Ovary (tissue), 9 donors: Measurements from ENCODE around the gene EFNA3. TPM values are rescaled to one million over a fixed set of nuclear protein-coding genes. Genes with fewer than 3 reads are reported as not detected.
A peak's percentile ranks its signal among the peaks of the same experiment; 100 is the strongest.

Source experiments
- DNase-seq, 5 donors: peaks; one replicate each; pipeline ENCODE4 v3.0.0-alpha.2; 2019 to 2020
- H3K27ac ChIP-seq, 2 donors: fragments of 200-600 bp; one replicate each; pipeline versions ENCODE4 v1.5.1 to v1.8.0; 2019 to 2022
- H3K27me3 ChIP-seq: fragments of 200-600 bp; one replicate; pipeline ENCODE4 v1.8.0; 2022
- H3K36me3 ChIP-seq: fragments of 200-600 bp; sonication (generic); one replicate; pipeline ENCODE4 v1.5.1; 2019
- H3K4me1 ChIP-seq: one replicate; pipeline ENCODE4 v1.8.1; 2013; ENCODE audit warnings: mild to moderate bottlenecking, moderate library complexity; ENCODE audit not compliant: insufficient read depth
- H3K4me3 ChIP-seq: fragments of 200-600 bp; sonication (generic); one replicate; pipeline ENCODE4 v1.5.1; 2017
- H3K9me3 ChIP-seq, 2 donors: fragments of 200-600 bp in 1 of 2; sonication (generic) in 1 of 2; one replicate each; pipeline versions ENCODE4 v1.5.1 to v1.8.1; 2013 to 2019; ENCODE audit warnings: mild to moderate bottlenecking in 1 of 2, moderate library complexity in 1 of 2
- EP300 ChIP-seq: sonication (generic); formaldehyde crosslinking; IDR thresholded peaks from one replicate; pipeline ENCODE4 v1.6.1; 2017; ENCODE audit warnings: antibody characterized with exemption
- POLR2A ChIP-seq: fragments of 450-650 bp; IDR thresholded peaks from one replicate; pipeline ENCODE4 v1.6.1; 2017; ENCODE audit warnings: antibody characterized with exemption, mild to moderate bottlenecking, moderate library complexity
- WGBS, 3 donors: extraction: QIAGEN DNeasy Blood & Tissue Kit in 1 of 3; methylation state at CpG; one replicate each; pipeline versions ENCODE4 v1.1.5 to v1.1.7; 2013 to 2017; 5-methylcytosine and 5-hydroxymethylcytosine counted together
- intact Hi-C, 4 donors: fragments of 100-400 bp; cut with DNase I; formaldehyde crosslinking; loops; one replicate each; pipeline versions ENCODE4 v1.11.0 to v1.15.1; 2022 to 2023
- polyA plus RNA-seq, 2 donors: library from polyadenylated mRNA; stranded (reverse); fragments of 200-250 nt in 1 of 2; fragments of 350-450 nt in 1 of 2; fragmentation: Illumina TruSeq in 1 of 2; extraction: RNeasy Lipid Tissue Mini Kit (QIAGEN cat#74804) in 1 of 2; gene quantifications; one replicate each; pipeline ENCODE4 v1.2.3, GENCODE V29; 2013 to 2014
- total RNA-seq, 7 donors: library from RNA; depleted of rRNA in 2 of 7; stranded (reverse); fragments of >200 nt in 2 of 7; fragmentation: NEBNext Ultra II Directional in 3 of 7; extraction: Animal tissue kit (Norgen Biotek cat#: 25700) in 3 of 7; gene quantifications; one replicate each; pipeline versions ENCODE4 v1.1.0 to v1.2.4, GENCODE V29; 2016 to 2023
- TF ChIP-seq, protein P1 (sequence below), 3 donors: fragments of 450-650 bp in 2 of 3; fragments of 200-600 bp in 1 of 3; IDR thresholded peaks; one replicate each; pipeline versions ENCODE4 v1.5.1 to v1.8.0; 2016 to 2022; ENCODE audit warnings: antibody characterized with exemption in 3 of 3, mild to moderate bottlenecking in 1 of 3
- donor health status: DM: no; HTN: no; CAD: no; lungs with moderate emphysema.
- donor health status: DM: no; HTN: no; CAD: no.
- donor health status: Bipolar disorder and iron deficiency.
- donor health status: DM: yes; HTN: yes; CAD: no.
- donor health status: DM: no; HTN: no; CAD: no.
- donor health status: DM: yes; HTN: yes; CAD: no.

The EFNA3 gene
- total and polyA plus RNA-seq, 9 donors = 1.3 to 3.7 (median 2.1) TPM

DNA sequence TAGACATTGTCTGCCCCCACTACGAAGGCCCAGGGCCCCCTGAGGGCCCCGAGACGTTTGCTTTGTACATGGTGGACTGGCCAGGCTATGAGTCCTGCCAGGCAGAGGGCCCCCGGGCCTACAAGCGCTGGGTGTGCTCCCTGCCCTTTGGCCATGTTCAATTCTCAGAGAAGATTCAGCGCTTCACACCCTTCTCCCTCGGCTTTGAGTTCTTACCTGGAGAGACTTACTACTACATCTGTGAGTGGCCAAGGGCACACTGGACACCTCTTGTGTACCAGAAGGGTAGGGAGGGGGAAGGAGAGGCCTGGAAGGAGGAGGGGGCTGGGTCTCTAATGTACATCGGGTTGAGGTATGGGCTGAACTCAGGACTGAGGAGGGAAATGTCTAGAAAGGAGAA, 11.9 kb upstream of the EFNA3 start:
- intact Hi-C loops = loop anchor here in 1 of 4 donors (10.0 kb wide), 1 partner anchor 282 kb away; no protein-coding TSS in a partner anchor
- H3K4me1 ChIP-seq = peaks cover 8% of the 10 kb centered on the region

DNA sequence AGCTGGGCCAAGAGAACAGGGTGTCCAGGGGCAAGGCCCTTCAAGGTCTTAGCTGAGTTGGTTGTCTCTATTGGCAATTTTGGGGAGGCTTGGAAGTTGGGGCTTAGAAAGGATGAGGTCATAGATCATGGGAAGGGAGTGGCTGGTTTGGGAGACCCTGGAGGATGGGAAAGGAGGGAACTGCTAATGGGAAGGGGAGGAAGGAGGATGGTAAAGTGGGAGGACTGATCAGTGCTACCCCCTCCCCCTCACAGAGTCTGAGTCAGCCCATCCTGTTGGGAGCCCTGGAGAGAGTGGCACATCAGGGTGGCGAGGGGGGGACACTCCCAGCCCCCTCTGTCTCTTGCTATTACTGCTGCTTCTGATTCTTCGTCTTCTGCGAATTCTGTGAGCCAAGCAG, 10.0 kb upstream of the EFNA3 start:
- intact Hi-C loops = loop anchor here in 1 of 4 donors (10.0 kb wide), 1 partner anchor 284 kb away; no protein-coding TSS in a partner anchor
- H3K27me3 ChIP-seq = no peaks in the 10 kb centered on the region
- DNase-seq = no peak
- H3K36me3 ChIP-seq = no peaks in the 10 kb centered on the region
- no peaks in the 10 kb centered on the region for H3K9me3 ChIP-seq
- TF ChIP-seq EP300 (no peak), POLR2A (no peak)
- TF ChIP-seq, protein P1, sequence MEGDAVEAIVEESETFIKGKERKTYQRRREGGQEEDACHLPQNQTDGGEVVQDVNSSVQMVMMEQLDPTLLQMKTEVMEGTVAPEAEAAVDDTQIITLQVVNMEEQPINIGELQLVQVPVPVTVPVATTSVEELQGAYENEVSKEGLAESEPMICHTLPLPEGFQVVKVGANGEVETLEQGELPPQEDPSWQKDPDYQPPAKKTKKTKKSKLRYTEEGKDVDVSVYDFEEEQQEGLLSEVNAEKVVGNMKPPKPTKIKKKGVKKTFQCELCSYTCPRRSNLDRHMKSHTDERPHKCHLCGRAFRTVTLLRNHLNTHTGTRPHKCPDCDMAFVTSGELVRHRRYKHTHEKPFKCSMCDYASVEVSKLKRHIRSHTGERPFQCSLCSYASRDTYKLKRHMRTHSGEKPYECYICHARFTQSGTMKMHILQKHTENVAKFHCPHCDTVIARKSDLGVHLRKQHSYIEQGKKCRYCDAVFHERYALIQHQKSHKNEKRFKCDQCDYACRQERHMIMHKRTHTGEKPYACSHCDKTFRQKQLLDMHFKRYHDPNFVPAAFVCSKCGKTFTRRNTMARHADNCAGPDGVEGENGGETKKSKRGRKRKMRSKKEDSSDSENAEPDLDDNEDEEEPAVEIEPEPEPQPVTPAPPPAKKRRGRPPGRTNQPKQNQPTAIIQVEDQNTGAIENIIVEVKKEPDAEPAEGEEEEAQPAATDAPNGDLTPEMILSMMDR (IDR thresholded peaks at IDR 0.05) = no peak
- peaks cover 4% of the 10 kb centered on the region for H3K4me1 ChIP-seq
- WGBS, 3 donors = 91 to 94% (median 94%) methylated on average over 3 of the region's 3 CpGs
- no peak overlapping the region for H3K4me3 ChIP-seq
- no peak overlapping the region for H3K27ac ChIP-seq

More for the DNA sequence above, 11.9 kb upstream of the EFNA3 start:
- TF ChIP-seq, protein P1 (IDR thresholded peaks at IDR 0.05) = no peak
- TF ChIP-seq POLR2A = no peak
- no peak for TF ChIP-seq EP300
- Histone ChIP-seq H3K36me3 (no peaks in the 10 kb centered on the region), H3K27ac (no peak overlapping the region), H3K4me3 (no peak overlapping the region), H3K27me3 (no peaks in the 10 kb centered on the region), H3K9me3 (no peaks in the 10 kb centered on the region)
- DNase-seq = no peak
- WGBS, 3 donors = 82 to 87% (median 84%) methylated on average over 8 of the region's 8 CpGs

DNA sequence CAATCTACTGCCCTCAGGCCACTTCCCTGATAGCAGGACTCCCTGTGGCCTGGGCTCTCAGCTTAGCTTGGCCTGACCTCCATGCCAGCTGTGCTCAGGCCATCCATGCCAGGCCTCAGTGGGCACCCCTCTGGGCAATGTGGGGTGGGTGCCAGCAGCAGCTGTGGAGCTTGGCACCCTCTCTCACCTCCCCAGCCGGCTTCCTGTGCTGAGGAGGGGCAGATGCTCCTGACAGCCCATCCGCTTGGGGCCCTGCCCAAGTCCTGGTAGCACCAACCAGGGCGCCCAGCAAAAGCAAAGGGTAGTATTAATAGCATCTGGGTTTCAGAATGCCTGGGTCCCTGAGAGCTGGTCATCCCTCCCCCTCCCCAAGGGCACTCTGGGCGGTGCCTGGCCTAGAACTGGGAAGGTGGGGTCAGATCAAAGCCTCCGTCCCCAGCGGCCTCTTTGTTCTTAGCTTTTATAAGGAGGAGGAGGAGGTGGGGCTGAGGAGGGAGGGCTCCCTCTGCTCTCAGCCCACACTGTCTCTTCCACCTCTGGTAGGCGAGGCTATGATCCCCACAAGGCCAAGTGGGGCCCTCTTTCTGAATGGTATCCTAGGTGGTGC, 9.0 kb upstream of the EFNA3 start:
- no peaks in the 10 kb centered on the region for H3K9me3 ChIP-seq
- TF ChIP-seq POLR2A (no peak), EP300 (no peak)
- TF ChIP-seq, protein P1 (IDR thresholded peaks at IDR 0.05) = no peak
- H3K27ac ChIP-seq = no peak overlapping the region
- 73 to 86% (median 78%) methylated on average over 7 of the region's 7 CpGs for WGBS, 3 donors
- peaks cover 4% of the 10 kb centered on the region for H3K4me1 ChIP-seq
- no peaks in the 10 kb centered on the region for H3K36me3 ChIP-seq
- intact Hi-C loops = loop anchor here in 2 of 4 donors (10.0 kb wide), 2 partner anchors 285 to 585 kb away; no protein-coding TSS in a partner anchor
- H3K4me3 ChIP-seq = no peak overlapping the region
- peak in 1 of 5 donors; percentile 36 for DNase-seq
- no peaks in the 10 kb centered on the region for H3K27me3 ChIP-seq

DNA sequence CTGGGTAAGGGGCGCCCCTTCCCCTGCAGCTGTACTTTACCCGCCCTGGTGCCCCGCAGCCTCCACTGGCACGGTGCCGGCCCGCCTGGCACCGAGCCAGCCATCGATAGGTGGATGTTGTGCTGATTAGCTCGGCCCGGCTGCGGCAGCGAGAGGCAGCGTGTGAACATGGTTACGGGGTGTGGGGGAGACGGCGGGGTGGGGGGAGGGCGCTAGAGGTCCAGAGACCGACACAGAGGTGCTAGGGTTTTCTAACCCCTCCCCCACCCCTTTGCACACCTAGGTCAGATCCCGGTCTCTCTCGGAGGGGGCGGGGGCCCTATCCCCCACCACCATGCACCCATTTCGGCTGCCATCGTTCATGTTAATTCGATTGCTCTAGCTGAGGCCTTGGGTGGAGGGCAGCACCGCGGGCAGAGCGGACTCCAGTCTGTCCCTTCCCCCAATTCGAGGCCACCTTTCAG, 8.4 kb upstream of the EFNA3 start:
- intact Hi-C loops = loop anchor here in 1 of 4 donors (10.0 kb wide), 1 partner anchor 585 kb away; no protein-coding TSS in a partner anchor

More for the DNA sequence above, 8.4 kb upstream of the EFNA3 start:
- peak in 2 of 5 donors; percentile 34 to 56 for DNase-seq
- Histone ChIP-seq H3K27me3 (no peaks in the 10 kb centered on the region), H3K27ac (peak overlapping the region in 1 of 2 donors; percentile 70), H3K36me3 (no peaks in the 10 kb centered on the region), H3K4me1 (peaks cover 4% of the 10 kb centered on the region), H3K9me3 (no peaks in the 10 kb centered on the region), H3K4me3 (peak overlapping the region; percentile 37)
- TF ChIP-seq, protein P1 (IDR thresholded peaks at IDR 0.05) = no peak
- TF ChIP-seq POLR2A (no peak), EP300 (no peak)
- WGBS, 3 donors = 22 to 28% (median 27%) methylated on average over 24 to 28 of the region's 28 CpGs
